Nephron progenitor cell (in vitro differentiated cells): ENCODE results near the gene SIGLEC1.

Source experiments
- DNase-seq: peaks from one replicate; pipeline ENCODE4 v3.0.0; 2021
- H3K27ac Mint-ChIP-seq: 2 replicates; pipeline ENCODE4 v1.8.0; 2021; ENCODE audit warnings: mild to moderate bottlenecking, moderate library complexity, mixed read lengths
- H3K27me3 Mint-ChIP-seq: 2 replicates; pipeline ENCODE4 v1.8.0; 2021; ENCODE audit warnings: mild to moderate bottlenecking, low read depth, mixed read lengths; ENCODE audit not compliant: poor library complexity
- H3K36me3 Mint-ChIP-seq: 2 replicates; pipeline ENCODE4 v1.8.0; 2021; ENCODE audit warnings: low read depth, mixed read lengths
- H3K4me1 Mint-ChIP-seq: 2 replicates; pipeline ENCODE4 v1.8.0; 2021; ENCODE audit warnings: mixed read lengths
- H3K4me3 Mint-ChIP-seq: 2 replicates; pipeline ENCODE4 v1.8.0; 2021; ENCODE audit warnings: mild to moderate bottlenecking, moderate library complexity, mixed read lengths
- H3K9me3 Mint-ChIP-seq: 2 replicates; pipeline ENCODE4 v1.8.0; 2021; ENCODE audit warnings: mild to moderate bottlenecking, moderate library complexity, mixed read lengths
- CTCF ChIP-seq: fragments of 200-600 bp; sonication (generic); IDR thresholded peaks from 2 replicates; pipeline ENCODE4 v1.5.0; 2021; ENCODE audit warnings: antibody characterized with exemption

SIGLEC1 gene

GRCh38 chr20:3671986-3672546 is 40.3 kb downstream of the SIGLEC1 start:
- H3K4me1 Mint-ChIP-seq = peaks cover 37% of the 10 kb centered on the region

GRCh38 chr20:3670945-3671344 is 41.5 kb downstream of the SIGLEC1 start:
- Mint-ChIP-seq H3K4me3 (no peak overlapping the region), H3K36me3 (no peaks in the 10 kb centered on the region), H3K27ac (no peak overlapping the region), H3K4me1 (peaks cover 37% of the 10 kb centered on the region), H3K9me3 (no peaks in the 10 kb centered on the region), H3K27me3 (peaks cover 55% of the 10 kb centered on the region)
- no peak for TF ChIP-seq CTCF
- DNase-seq = no peak

More at GRCh38 chr20:3671986-3672546, 40.3 kb downstream of the SIGLEC1 start:
- DNase-seq = no peak
- Mint-ChIP-seq H3K9me3 (no peaks in the 10 kb centered on the region), H3K27me3 (peaks cover 64% of the 10 kb centered on the region), H3K36me3 (no peaks in the 10 kb centered on the region), H3K27ac (no peak overlapping the region), H3K4me3 (peak overlapping the region; percentile 34)
- no peak for TF ChIP-seq CTCF

- peak; percentile 23 for TF ChIP-seq CTCF
- Mint-ChIP-seq H3K27me3 (peaks cover 51% of the 10 kb centered on the region), H3K4me1 (peaks cover 38% of the 10 kb centered on the region), H3K9me3 (no peaks in the 10 kb centered on the region), H3K27ac (no peak overlapping the region), H3K36me3 (no peaks in the 10 kb centered on the region), H3K4me3 (no peak overlapping the region)
- DNase-seq = peak; percentile 43
Observed at GRCh38 chr20:3670511-3670910, 41.9 kb downstream of the SIGLEC1 start.

GRCh38 chr20:3669710-3670367 is 42.6 kb downstream of the SIGLEC1 start:
- H3K4me1 Mint-ChIP-seq = peaks cover 38% of the 10 kb centered on the region
- H3K27ac Mint-ChIP-seq = peak overlapping the region; percentile 26
- H3K9me3 Mint-ChIP-seq = no peaks in the 10 kb centered on the region
- H3K4me3 Mint-ChIP-seq = no peak overlapping the region
- TF ChIP-seq CTCF = no peak
- H3K36me3 Mint-ChIP-seq = no peaks in the 10 kb centered on the region
- peaks cover 48% of the 10 kb centered on the region for H3K27me3 Mint-ChIP-seq
- no peak for DNase-seq

- no peak for DNase-seq
- no peak for TF ChIP-seq CTCF
- Mint-ChIP-seq H3K36me3 (no peaks in the 10 kb centered on the region), H3K4me3 (no peak overlapping the region), H3K27ac (no peak overlapping the region), H3K27me3 (peaks cover 55% of the 10 kb centered on the region), H3K9me3 (no peaks in the 10 kb centered on the region), H3K4me1 (peaks cover 41% of the 10 kb centered on the region)
Observed at GRCh38 chr20:3667434-3668037, 44.9 kb downstream of the SIGLEC1 start.
